HepG2 (cell line): ENCODE data around the gene ALG14. TPM values are rescaled to one million over a fixed set of nuclear protein-coding genes. Genes with fewer than 3 reads are reported as not detected.
A peak's percentile ranks its signal among the peaks of the same experiment; 100 is the strongest.

Source experiments
- HNRNPUL1 ChIP-seq: fragments of 200-400 bp; formaldehyde crosslinking; IDR thresholded peaks from 2 replicates; pipeline ENCODE4 v1.6.1; 2017; ENCODE audit warnings: low read depth, mild to moderate bottlenecking, low read length, moderate library complexity
- JDP2 ChIP-seq: sonication (generic); formaldehyde crosslinking; IDR thresholded peaks from 2 replicates; pipeline ENCODE4 v1.8.1; 2022; ENCODE audit warnings: missing genetic modification reagents, borderline replicate concordance
- MBD4 ChIP-seq: IDR thresholded peaks from 2 replicates; pipeline ENCODE4 v1.6.1; 2012; ENCODE audit warnings: low read length, inconsistent platforms, borderline replicate concordance
- MIER2 ChIP-seq: IDR thresholded peaks from 2 replicates; pipeline ENCODE4 v1.6.1; 2016; ENCODE audit warnings: missing biosample characterization, missing genetic modification reagents
- SMAD3 ChIP-seq: sonication (generic); formaldehyde crosslinking; IDR thresholded peaks from 2 replicates; pipeline ENCODE4 v1.4.0; 2020; ENCODE audit warnings: missing genetic modification reagents
- SOX5 ChIP-seq: IDR thresholded peaks from 2 replicates; pipeline ENCODE4 v1.6.1; 2016; ENCODE audit warnings: borderline replicate concordance
- SOX6 ChIP-seq, 2 experiments: fragments of 450-650 bp in 1 of 2; sonication (generic) in 1 of 2; formaldehyde crosslinking in 1 of 2; IDR thresholded peaks; 2 replicates each; pipeline versions ENCODE4 v1.4.0 to v1.6.1; 2017 to 2020; ENCODE audit warnings: antibody characterized with exemption in 1 of 2, mild to moderate bottlenecking in 1 of 2, missing genetic modification reagents in 1 of 2
- TAF1 ChIP-seq: sonication (generic); formaldehyde crosslinking; IDR thresholded peaks from 2 replicates; pipeline ENCODE4 v1.4.0; 2020; ENCODE audit warnings: missing genetic modification reagents
- TFDP1 ChIP-seq: IDR thresholded peaks from 2 replicates; pipeline ENCODE4 v1.6.1; 2016; ENCODE audit warnings: missing compliant biosample characterization, missing genetic modification reagents, borderline replicate concordance
- TFE3 ChIP-seq: IDR thresholded peaks from 2 replicates; pipeline ENCODE4 v1.6.1; 2016
- TGIF2 ChIP-seq: IDR thresholded peaks from 2 replicates; pipeline ENCODE4 v1.6.1; 2016; ENCODE audit warnings: control low read depth, missing compliant biosample characterization
- ZNF17 ChIP-seq: sonication (generic); formaldehyde crosslinking; IDR thresholded peaks from 2 replicates; pipeline ENCODE4 v1.5.0; 2020; ENCODE audit warnings: mild to moderate bottlenecking, missing genetic modification reagents
- ZNF34 ChIP-seq: sonication (generic); formaldehyde crosslinking; IDR thresholded peaks from 2 replicates; pipeline ENCODE4 v1.4.0; 2020; ENCODE audit warnings: mild to moderate bottlenecking, missing genetic modification reagents, borderline replicate concordance
- ZNF552 ChIP-seq: sonication (generic); formaldehyde crosslinking; IDR thresholded peaks from 2 replicates; pipeline ENCODE4 v1.9.0; 2022; ENCODE audit warnings: missing genetic modification reagents, mild to moderate bottlenecking, borderline replicate concordance
- ZNF577 ChIP-seq: sonication (generic); formaldehyde crosslinking; IDR thresholded peaks from 2 replicates; pipeline ENCODE4 v1.4.0; 2020; ENCODE audit warnings: mild to moderate bottlenecking, low read depth, missing genetic modification reagents, borderline replicate concordance
- ZNF652 ChIP-seq: IDR thresholded peaks from 2 replicates; pipeline ENCODE4 v1.6.1; 2016; ENCODE audit warnings: low read depth, borderline replicate concordance
- ZNF724P ChIP-seq: sonication (generic); formaldehyde crosslinking; IDR thresholded peaks from 2 replicates; pipeline ENCODE4 v1.8.0; 2022; ENCODE audit warnings: missing genetic modification reagents, borderline replicate concordance
- ZNF850 ChIP-seq: sonication (generic); formaldehyde crosslinking; conservative IDR thresholded peaks from 2 replicates; pipeline ENCODE4 v1.9.0; 2021; ENCODE audit warnings: mild to moderate bottlenecking, missing genetic modification reagents
- polyA plus RNA-seq, 8 experiments: library from polyadenylated mRNA; depleted of rRNA in 3 of 8; stranded (reverse) in 7 of 8; unstranded in 1 of 8; fragments of >200 nt; fragmentation: Illumina TruSeq in 4 of 8; extraction: Trizol in 4 of 8; gene quantifications; 2 replicates each; pipeline versions ENCODE4 v1.2.1 to v1.2.3, GENCODE V29; 2011 to 2016; ENCODE audit warnings: low read depth in 4 of 8, missing spikeins in 1 of 8, mixed read lengths in 1 of 8; ENCODE audit not compliant: insufficient read depth in 1 of 8
- total RNA-seq, 5 experiments: library from RNA; depleted of rRNA; stranded (reverse); fragments of >200 nt; fragmentation: Illumina TruSeq; extraction: Trizol; gene quantifications; 2 replicates each; pipeline ENCODE4 v1.2.3, GENCODE V29; 2016; ENCODE audit warnings: low read depth in 1 of 5
- TF ChIP-seq, protein P1 (sequence below): sonication (generic); formaldehyde crosslinking; IDR thresholded peaks from 2 replicates; pipeline ENCODE4 v1.4.0; 2020; ENCODE audit warnings: mild to moderate bottlenecking, missing genetic modification reagents
- TF ChIP-seq, protein P2 (sequence below): sonication (generic); formaldehyde crosslinking; IDR thresholded peaks from 2 replicates; pipeline ENCODE4 v1.4.0; 2020; ENCODE audit warnings: mild to moderate bottlenecking, missing genetic modification reagents

Gene ALG14
- total and polyA plus RNA-seq, 2 of the 13 experiments (the other 11 are each of a cell fraction or from before 2014, with no cell fraction given): 4.5 to 12.7 TPM

DNA sequence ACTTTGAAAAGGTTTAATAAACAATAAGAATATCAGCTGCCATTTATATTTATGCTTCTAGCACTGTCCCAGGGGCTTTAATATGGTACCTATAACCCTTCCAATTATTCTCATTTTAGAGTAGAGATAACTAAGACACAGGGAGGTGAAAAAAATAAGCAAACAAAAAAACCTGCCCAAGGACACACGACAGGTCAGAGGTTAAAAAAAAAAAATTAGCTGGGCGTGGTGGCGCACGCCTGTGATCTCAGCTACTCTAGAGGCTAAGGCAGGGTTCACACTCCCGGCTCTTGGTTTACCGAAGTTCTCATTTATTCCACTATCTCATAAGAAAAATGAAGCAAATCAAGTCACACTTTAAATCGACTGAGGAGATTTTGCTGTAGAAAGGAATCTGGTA is 111.2 kb downstream of the ALG14 start (continued):
- TF ChIP-seq, protein P1, sequence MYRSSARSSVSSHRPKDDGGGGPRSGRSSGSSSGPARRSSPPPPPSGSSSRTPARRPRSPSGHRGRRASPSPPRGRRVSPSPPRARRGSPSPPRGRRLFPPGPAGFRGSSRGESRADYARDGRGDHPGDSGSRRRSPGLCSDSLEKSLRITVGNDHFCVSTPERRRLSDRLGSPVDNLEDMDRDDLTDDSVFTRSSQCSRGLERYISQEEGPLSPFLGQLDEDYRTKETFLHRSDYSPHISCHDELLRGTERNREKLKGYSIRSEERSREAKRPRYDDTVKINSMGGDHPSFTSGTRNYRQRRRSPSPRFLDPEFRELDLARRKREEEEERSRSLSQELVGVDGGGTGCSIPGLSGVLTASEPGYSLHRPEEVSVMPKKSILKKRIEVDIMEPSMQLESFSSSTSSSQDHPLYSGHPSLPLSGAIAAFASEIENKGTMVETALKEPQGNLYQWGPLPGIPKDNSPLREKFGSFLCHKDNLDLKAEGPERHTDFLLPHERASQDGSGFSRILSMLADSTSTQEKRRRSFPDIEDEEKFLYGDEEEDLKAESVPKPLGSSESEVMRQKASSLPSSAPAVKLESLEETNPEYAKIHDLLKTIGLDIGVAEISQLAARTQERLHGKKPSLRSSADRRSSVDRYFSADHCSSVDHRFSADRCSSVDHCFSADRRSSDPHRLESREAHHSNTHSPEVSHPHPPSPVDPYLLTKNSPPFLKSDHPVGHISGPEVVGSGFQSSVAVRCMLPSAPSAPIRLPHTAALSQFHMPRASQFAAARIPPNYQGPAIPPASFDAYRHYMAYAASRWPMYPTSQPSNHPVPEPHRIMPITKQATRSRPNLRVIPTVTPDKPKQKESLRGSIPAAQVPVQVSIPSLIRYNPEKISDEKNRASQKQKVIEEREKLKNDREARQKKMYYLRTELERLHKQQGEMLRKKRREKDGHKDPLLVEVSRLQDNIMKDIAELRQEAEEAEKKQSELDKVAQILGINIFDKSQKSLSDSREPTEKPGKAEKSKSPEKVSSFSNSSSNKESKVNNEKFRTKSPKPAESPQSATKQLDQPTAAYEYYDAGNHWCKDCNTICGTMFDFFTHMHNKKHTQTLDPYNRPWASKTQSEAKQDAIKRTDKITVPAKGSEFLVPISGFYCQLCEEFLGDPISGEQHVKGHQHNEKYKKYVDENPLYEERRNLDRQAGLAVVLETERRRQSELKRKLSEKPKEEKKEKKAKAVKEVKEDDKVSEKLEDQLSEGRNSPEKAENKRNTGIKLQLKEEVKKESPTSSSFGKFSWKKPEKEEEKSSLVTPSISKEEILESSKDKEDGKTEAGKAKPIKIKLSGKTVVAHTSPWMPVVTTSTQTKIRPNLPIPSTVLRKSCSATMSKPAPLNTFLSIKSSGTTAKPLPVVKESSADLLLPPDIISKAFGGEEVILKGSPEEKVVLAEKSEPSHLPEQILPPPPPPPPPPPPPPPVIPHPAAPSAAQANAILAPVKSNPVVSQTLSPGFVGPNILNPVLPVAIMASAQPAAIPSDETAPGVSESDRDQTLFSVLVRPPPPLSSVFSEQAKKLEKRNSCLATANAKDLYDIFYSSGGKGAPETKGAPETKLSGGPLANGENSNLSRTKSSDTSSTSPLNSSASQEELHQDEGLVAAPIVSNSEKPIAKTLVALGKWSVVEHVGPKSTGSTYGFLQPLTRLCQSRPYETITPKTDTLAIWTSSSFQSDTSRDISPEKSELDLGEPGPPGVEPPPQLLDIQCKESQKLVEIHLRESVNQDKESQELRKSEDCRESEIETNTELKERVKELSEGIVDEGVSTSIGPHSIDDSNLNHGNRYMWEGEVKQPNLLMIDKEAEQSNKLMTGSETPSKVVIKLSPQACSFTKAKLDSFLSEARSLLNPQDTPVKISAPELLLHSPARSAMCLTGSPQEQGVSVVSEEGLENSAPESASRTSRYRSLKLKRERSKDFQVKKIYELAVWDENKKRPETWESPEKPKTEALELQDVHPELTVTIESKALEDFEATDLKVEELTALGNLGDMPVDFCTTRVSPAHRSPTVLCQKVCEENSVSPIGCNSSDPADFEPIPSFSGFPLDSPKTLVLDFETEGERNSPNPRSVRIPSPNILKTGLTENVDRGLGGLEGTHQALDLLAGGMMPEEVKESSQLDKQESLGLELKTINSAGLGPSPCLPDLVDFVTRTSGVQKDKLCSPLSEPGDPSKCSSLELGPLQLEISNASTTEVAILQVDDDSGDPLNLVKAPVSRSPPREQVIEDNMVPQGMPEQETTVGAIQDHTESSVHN: no peak
- no peak for TF ChIP-seq TGIF2 (CRISPR knock-in tag)
- TF ChIP-seq ZNF724P (CRISPR knock-in tag): no peak
- no peak; the same call in 1 of the 2 replicates for TF ChIP-seq JDP2 (CRISPR knock-in tag)
- no peak for TF ChIP-seq TAF1 (CRISPR knock-in tag)
- no peak for TF ChIP-seq ZNF17 (CRISPR knock-in tag)
- TF ChIP-seq ZNF652 (CRISPR knock-in tag): no peak
- peak; percentile 35; the same call in 1 of the 2 replicates for TF ChIP-seq SOX5 (CRISPR knock-in tag)
- TF ChIP-seq ZNF577: no peak
- no peak for TF ChIP-seq ZNF552 (CRISPR knock-in tag)
- TF ChIP-seq, protein P2, sequence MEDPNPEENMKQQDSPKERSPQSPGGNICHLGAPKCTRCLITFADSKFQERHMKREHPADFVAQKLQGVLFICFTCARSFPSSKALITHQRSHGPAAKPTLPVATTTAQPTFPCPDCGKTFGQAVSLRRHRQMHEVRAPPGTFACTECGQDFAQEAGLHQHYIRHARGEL: no peak
- TF ChIP-seq TFDP1 (CRISPR knock-in tag): no peak
- TF ChIP-seq TFE3: no peak
- TF ChIP-seq SOX6 (IDR thresholded peaks at IDR 0.05): no peak
- TF ChIP-seq SOX6 (CRISPR knock-in tag; IDR thresholded peaks at IDR 0.05): peak; percentile 67; the same call in 1 of the 2 replicates
- no peak for TF ChIP-seq ZNF34
- TF ChIP-seq HNRNPUL1: no peak
- no peak for TF ChIP-seq ZNF850 (CRISPR knock-in tag)
- no peak for TF ChIP-seq MIER2 (CRISPR knock-in tag)
- TF ChIP-seq SMAD3 (CRISPR knock-in tag): peak; percentile 42; the same call in 1 of the 2 replicates
- TF ChIP-seq MBD4: no peak
